Measurements from ENCODE around the gene TPSD1. TPM values are rescaled to one million over a fixed set of nuclear protein-coding genes. Genes with fewer than 3 reads are reported as not detected.

TPSD1 gene
- total and polyA plus RNA-seq, 2 donors from 2014 or later = 7.9 TPM; not detected in 1

GRCh38 chr16:1216681-1217400 is 39.0 kb upstream of the TPSD1 start:
- FAIRE-seq = no peak
- peaks cover 0 to 3% (median 0%) of the 10 kb centered on the region in 3 donors for H3K36me3 ChIP-seq (ENCODE audit: control insufficient read depth in 2 of 3, insufficient read depth in 3 of 3, low read length in 3 of 3)
- intact Hi-C loops (cut with DNase I) = no loop called here
- no peak overlapping the region for H3K27ac ChIP-seq (ENCODE audit: low read depth in 2 of 2, low read length in 2 of 2)
- H3K9me3 ChIP-seq (ENCODE audit: control insufficient read depth in 2 of 3, insufficient read depth in 1 of 3, low read length in 3 of 3) = no peaks in the 10 kb centered on the region
- H3K9ac ChIP-seq (ENCODE audit: low read length in 3 of 3) = no peak overlapping the region
- H3K27me3 ChIP-seq (ENCODE audit: control insufficient read depth, insufficient read depth, low read length) = no peaks in the 10 kb centered on the region
- DNase-seq = no peak
- no peaks in the 10 kb centered on the region for H3K4me1 ChIP-seq (ENCODE audit: control insufficient read depth in 2 of 3, insufficient read depth in 2 of 3, low read depth in 1 of 3, low read length in 3 of 3)
- no peak overlapping the region for H3K4me3 ChIP-seq (ENCODE audit: low read length in 3 of 3)
- no peak for TF ChIP-seq CTCF (IDR thresholded peaks at IDR 0.05; ENCODE audit: borderline replicate concordance, extremely low read depth, insufficient read depth)

GRCh38 chr16:1217526-1217925 is 38.3 kb upstream of the TPSD1 start:
- H3K9me3 ChIP-seq (ENCODE audit: control insufficient read depth in 2 of 3, insufficient read depth in 1 of 3, low read length in 3 of 3) = no peaks in the 10 kb centered on the region
- TF ChIP-seq CTCF (IDR thresholded peaks at IDR 0.05; ENCODE audit: borderline replicate concordance, extremely low read depth, insufficient read depth) = no peak
- H3K36me3 ChIP-seq (ENCODE audit: control insufficient read depth in 2 of 3, insufficient read depth in 3 of 3, low read length in 3 of 3) = peaks cover 0 to 3% (median 0%) of the 10 kb centered on the region in 3 donors
- no peak overlapping the region for H3K9ac ChIP-seq (ENCODE audit: low read length in 3 of 3)
- no peak overlapping the region for H3K4me3 ChIP-seq (ENCODE audit: low read length in 3 of 3)
- no peaks in the 10 kb centered on the region for H3K27me3 ChIP-seq (ENCODE audit: control insufficient read depth, insufficient read depth, low read length)
- no peaks in the 10 kb centered on the region for H3K4me1 ChIP-seq (ENCODE audit: control insufficient read depth in 2 of 3, insufficient read depth in 2 of 3, low read depth in 1 of 3, low read length in 3 of 3)
- H3K27ac ChIP-seq (ENCODE audit: low read depth in 2 of 2, low read length in 2 of 2) = no peak overlapping the region
- no peak for FAIRE-seq
- intact Hi-C loops (cut with DNase I) = no loop called here
- DNase-seq = no peak

- Histone ChIP-seq H3K36me3 (ENCODE audit: control insufficient read depth in 2 of 3, insufficient read depth in 3 of 3, low read length in 3 of 3) (peaks cover 0 to 3% (median 0%) of the 10 kb centered on the region in 3 donors), H3K4me3 (ENCODE audit: low read length in 3 of 3) (no peak overlapping the region), H3K27ac (ENCODE audit: low read depth in 2 of 2, low read length in 2 of 2) (no peak overlapping the region), H3K9ac (ENCODE audit: low read length in 3 of 3) (no peak overlapping the region), H3K9me3 (ENCODE audit: control insufficient read depth in 2 of 3, insufficient read depth in 1 of 3, low read length in 3 of 3) (no peaks in the 10 kb centered on the region), H3K4me1 (ENCODE audit: control insufficient read depth in 2 of 3, insufficient read depth in 2 of 3, low read depth in 1 of 3, low read length in 3 of 3) (no peaks in the 10 kb centered on the region), H3K27me3 (ENCODE audit: control insufficient read depth, insufficient read depth, low read length) (no peaks in the 10 kb centered on the region)
- FAIRE-seq = no peak
- no peak for TF ChIP-seq CTCF (IDR thresholded peaks at IDR 0.05; ENCODE audit: borderline replicate concordance, extremely low read depth, insufficient read depth)
- intact Hi-C loops (cut with DNase I) = no loop called here
- DNase-seq = no peak
Observed at GRCh38 chr16:1218061-1218929, 37.6 kb upstream of the TPSD1 start.

Data from kidney (tissue), 14 donors.